ENCODE data around the gene ARHGAP44. TPM values are rescaled to one million over a fixed set of nuclear protein-coding genes. Genes with fewer than 3 reads are reported as not detected.
A peak's percentile ranks its signal among the peaks of the same experiment; 100 is the strongest.

The ARHGAP44 gene
- total RNA-seq, 1 donor from 2014 or later: 16.4 TPM

DNA sequence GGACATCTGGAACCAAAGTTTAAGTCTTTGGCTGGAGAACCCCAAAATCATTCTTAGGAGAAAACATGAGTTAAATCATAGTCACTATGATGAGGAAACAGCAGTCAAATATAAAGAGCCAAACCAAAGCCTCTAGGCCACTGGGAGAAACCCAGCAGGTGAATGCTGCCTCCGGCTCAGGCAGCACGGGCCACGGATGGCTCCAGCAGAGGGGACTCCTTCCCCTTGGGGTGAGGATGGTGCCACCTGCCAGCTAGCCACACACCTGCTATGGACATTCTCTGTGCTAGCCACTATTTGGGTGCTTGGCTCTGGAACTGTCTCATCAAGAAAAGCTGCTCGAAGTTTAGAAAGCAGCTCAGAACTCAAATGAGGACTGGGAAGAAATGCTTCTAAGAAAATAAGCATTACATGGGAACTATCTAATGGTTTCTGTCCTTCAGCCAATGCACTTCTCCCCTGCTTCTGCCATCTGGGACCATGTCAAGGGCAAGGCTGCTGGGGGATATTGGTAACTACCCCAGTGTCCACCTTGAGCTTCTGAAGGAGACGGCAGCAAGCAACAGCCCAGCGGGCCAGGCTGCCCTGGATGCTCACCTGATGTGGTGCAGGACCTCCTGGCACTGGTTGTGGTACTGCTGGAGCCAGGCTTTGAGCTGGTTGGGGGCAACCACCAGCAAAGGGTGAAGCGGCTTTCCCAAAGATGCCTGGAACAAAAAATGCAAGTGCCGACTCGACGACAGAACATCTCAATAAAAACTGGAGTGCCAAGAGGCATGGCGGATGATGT is 206.0 kb downstream of the ARHGAP44 start:
- DNase-seq: no peak

DNA sequence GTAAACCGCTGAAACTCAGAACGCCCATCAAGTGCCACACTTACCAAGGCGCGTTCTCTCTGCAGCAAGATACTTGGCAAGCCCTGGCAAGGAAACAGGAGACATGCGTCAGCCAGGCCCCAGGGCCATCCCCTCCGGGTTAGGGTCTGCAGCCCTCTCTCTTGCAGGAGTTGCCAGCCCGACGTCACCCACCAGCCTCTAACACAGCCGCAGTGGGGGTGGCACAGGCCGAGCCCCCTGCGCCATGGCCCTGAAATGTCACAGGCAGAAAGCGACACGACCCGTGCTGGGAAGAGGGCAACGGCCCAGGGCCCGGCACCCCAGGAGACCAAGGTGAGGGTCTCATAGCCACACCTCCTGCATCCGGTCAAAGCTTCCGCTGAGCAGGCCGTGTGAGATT is 206.6 kb downstream of the ARHGAP44 start:
- no peak for DNase-seq

DNA sequence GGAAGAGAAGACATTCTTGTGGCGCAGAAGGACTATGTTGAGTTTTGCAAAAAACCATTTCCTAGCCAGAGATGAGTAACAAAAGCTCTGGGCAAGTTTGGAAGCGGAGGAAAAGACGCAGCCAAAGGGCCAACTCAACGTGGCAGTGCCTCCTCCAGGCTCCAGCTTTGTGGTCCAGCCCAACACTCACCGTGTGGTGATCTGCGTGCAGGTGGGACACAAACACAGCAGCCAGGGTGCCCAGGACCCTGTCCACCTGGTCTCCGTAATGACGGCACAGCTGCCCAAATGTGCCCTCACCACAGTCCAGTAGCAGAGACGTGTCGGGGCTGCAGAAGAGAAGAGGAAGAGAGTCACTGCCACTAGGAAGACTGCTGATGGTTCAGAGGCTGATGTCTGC is 207.1 kb downstream of the ARHGAP44 start:
- DNase-seq: no peak

DNA sequence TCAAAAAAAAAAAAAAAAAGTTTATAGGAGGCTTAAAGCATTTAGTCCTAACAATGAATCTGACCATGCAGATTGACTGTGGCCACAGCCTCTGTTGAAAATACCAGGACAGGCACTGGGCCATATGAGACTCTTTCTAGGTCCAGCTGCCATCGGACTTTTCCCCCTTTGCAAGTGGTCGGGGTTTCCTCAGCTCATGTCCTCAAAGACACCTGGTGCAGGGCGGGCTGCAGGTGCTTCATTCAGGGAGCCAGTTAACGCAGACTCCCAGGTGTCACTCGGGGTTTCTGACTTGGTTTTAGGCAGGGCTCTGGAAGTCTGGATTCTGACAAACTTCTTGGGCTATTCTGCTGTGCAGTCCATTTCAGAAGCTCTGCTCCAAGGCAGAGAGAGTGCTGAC is 207.6 kb downstream of the ARHGAP44 start:
- DNase-seq: no peak

DNA sequence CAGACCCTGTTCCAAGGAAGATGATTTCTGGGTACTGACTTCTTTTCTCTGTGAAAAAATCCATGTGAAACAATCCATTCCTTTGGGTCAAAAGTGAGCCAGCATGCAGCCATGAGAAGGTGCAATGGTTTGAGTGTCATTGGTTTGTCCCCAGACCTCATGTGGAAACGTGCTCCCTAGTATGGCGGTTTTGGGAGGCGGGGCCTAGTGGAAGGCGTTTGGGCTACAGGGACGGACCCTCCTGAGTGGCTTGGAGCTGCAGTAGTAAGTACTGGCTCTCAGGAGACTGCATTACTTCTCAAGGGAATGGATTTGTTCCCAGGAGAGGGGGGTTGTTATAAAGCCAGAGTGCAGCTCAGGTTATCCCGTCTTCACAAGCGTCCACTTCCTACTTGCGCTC is 209.2 kb downstream of the ARHGAP44 start:
- DNase-seq: no peak

DNA sequence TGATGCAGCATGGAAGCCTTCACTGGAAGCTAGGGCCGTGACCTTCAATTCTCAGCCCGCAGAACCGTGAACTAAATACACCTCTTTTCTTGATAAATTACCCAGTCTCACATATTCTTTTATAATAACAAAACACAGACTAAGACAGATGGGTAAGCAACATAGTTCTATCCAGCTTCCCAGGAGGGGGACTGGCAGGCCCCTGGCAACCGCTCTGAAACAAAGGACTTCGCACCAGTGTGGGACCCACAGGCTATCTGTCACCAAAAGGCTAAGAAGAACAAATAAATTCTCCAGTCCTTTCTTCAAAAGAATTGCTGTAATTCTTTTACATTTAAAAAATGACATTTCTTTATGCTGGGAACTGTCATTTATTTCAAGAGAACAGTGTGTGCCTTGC is 209.6 kb downstream of the ARHGAP44 start:
- no peak for DNase-seq

DNA sequence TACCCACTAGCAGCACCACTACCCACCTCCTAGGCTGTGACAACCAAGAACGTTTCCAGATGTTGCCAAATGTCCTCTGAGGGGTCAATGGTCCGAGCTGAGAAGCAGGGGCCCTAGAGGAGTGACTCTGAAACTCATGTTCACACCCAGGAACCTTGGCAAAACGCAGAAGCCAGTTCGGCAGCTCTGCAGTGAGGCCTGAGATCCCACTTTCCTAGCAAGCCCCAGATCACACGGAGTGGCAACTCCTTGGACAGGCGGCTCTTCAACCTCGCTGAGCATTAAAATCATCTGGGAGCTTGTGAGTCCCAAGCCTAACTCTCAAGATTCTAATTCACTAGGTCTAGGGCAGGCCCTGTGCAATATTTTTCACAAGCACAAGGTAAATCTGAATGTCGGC is 211.3 kb downstream of the ARHGAP44 start:
- DNase-seq: no peak

DNA sequence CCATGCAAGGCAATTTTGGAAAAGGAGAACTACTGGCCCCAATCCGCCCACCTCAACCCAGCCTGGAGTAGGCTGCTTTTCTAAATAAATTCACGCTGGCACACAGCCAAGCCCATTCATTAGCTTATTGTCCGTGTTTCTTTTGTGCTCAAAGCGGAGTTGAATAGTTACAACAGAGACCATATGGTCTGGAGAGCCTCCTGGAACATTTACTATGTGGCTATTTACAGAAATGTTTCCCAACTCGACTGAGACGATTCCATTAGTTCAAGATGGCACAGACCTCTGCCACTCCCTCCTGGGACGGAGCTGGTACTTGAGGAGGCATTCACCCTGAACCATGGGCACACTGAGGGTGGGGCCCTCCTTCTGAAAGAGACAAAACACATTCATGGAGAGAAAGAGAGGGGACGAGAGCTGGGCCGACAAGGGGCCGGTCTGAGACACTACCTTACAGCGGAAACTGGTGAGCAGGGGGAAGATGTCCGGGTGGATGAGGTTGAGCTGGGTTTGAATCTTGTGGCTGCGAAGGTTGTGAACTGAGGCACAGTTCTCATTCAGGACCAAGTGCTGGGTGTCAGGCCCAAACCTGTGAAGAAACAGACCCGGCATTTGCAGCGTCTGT is 212.8 kb downstream of the ARHGAP44 start:
- peak; percentile 17 for DNase-seq

DNA sequence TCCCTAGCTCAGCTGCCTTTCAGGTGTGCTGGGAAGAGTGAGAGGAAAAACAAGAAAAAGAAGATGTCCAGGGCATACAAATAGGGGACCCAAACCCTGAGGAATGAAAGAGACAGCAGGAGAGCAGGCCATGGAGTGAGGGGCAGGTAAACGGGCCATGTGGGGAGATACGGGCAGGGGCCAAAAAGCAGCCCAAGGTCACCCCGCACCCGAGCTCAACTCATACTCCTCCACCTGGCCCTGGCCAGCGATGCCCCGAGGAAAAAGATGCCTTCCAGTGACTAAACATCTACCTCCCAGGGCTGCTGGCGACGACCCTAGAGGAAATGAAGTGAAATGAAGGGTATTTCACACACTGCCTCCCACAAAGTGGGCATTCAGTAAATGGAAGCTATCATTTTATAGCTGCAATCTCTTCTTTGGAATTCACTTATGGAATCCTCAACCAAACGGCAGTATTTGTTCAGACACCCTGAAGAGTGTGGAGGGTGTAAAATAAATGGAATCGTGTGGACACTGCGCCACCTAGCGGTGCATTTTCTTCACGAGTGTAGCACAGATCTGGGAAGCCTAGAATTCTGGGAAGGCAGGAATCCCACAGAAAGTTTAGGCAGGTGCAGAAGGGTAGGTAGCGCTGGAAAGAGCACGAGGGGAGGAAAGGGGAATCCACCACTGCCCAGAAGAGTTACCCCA is 213.6 kb downstream of the ARHGAP44 start:
- peak; percentile 55 for DNase-seq

DNA sequence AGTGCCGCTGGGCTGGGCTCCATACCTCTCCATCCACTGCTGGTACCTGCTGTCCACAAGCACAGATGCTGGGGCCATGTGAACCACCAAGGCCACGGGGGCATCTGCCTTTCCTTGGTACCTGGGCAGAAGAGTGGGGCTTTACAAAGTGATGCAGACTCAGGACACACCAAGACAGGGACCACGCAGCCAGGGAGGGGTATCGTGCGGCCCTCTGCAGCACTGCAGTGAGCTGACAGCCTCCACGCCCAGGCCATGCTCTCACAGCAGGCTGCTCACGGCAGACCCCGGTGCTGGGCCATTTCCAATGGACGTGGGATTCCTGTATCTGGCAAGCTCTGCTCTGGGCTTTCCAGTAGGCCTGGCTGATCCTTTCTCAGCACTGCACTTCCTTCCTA is 214.2 kb downstream of the ARHGAP44 start:
- DNase-seq: no peak

DNA sequence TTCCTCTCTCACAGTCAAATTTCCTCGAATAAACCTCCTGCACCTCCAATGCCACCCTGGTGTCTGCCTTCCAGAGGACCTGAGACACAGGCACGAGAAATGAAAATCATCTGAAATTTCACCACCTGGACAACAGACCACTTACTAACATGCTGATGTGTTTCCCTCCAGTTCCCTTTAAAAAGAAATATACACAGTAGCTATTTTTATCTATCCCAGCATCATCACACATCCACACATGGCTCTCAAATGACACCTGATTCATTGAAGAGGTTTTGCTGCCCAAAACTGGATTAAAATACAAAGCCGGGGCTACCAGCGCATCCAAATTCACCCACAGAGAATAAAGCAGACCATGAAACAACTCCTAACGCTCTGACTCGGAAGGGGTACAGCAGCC is 214.6 kb downstream of the ARHGAP44 start:
- no peak for DNase-seq

DNA sequence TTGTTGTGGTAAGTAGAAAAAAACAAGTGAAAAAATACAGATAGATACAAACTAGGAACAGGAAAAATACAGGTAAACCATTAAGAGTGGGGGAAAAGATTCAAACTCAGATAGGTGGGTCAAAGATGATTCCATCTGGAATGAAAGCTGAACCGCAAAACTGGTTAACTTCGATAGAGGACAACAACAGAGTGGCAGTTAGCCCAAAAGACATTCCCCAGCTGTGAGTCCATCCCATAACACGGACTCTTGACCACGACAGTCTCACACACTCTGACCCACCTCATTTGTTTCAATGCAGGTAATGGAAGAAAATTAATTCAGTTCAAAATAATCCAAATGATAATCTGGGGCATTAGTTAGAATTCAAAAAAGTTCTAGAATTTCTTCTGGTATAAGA is 215.0 kb downstream of the ARHGAP44 start:
- DNase-seq: no peak

DNA sequence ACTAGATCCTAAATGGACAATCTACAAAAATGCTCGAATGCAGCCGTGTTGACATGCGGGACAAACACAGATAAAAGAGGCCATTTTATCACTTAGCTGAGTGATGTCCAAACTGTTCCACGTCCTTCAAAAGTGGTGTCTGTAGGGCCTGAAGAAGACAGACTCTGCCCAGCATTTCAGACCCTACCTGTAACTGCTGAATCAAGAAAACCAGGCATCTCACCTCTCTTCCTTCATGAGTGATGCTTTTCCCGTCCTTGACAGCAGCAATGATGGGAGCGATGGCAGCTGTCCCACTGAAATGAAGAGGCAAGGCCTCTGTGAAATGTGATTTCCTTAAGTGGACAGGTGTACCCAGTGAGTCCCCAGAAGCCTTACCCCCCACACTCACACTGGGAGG is 216.2 kb downstream of the ARHGAP44 start:
- no peak for DNase-seq

DNA sequence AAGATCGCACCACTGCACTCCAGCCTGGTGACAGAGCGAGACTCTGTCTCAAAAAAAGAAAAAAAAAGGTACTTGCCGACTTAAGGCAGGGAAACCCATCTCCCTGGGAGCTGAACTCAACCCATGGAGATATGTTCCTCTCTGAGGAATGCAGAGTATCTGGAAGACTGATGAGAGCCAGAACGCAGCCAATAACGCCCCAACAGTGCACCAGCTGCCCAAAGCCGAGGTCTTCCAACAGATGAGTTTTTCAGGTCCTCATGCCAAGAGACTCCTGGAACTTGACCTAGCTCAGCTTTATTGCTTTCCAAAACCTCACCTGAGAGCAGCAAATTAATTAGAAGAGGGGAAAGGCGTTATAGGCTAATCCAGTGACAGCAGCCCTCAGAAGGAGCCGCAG is 219.2 kb downstream of the ARHGAP44 start:
- DNase-seq: no peak

DNA sequence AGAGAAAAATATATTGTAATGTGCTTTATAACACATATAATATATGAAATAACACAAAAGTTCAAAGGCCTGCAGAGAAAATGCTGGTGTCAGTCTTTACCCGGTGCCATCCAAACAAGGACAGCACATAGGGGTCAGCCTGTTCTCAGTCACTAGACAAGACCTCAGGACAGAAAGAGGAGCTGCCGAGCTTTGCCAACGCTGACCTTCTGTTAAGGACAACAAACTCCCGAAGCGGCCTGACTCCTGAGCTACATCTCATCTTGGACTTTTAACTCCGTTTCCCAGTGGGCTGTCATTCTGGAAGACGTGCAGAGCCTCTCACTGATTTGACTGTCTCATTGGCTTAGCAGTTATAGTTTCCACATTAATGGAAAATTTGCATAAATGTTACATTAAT is 221.7 kb downstream of the ARHGAP44 start:
- no peak for DNase-seq

DNA sequence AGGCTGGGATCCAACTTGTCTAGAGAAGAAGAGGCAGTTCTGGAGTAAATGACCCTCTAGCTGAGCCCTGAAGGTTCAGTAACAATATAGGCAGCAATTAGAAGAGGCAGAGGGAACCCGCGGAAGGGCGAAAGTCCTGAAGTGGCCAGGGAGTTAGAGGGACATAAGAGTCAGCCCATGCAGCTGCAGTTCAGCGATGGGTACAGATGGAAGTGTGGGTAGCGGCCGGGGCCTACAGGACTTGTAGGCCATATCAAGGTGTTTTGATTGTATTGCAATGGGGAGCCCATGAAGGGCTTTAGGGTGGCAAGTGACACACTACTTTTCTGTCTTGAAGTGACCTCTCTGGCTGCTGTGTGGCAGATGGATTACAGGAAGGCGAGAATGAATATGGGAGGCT is 225.5 kb downstream of the ARHGAP44 start:
- DNase-seq: no peak

DNA sequence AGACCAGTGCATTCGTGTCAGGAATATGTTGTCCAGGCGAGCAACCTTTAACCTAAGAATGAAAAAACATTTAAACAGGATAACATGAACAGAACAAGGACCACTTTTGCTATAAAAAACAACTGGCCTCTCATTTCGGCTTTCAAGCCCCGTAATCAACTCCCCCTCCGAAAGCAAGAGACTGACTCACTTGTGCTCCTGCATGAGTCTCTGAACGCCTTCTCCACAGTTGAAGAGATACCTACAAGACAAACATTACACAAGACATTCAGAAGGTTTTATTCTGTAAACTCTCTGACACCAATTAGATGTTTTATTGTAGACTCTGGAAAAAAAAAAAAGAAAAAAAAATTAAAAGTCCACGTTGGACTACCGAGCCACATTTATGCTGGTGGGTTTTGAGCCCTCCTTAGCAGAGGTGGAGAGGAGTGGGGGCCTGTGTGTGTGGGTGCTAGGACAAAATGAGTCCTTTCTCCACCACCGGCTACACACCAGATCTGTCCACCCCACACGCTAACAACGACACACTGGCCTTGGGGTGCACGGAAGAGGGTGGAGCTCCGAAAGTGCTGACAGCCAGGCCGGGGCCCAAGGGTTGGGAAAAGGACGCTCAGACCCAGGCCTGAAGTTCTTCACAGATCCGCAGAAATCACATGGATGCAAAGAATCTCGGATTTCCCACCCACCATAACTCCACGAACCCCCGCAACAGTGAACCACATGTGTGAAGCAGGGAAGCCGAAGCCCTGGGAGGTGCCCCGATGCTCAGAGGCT is 227.8 kb downstream of the ARHGAP44 start:
- DNase-seq: no peak

DNA sequence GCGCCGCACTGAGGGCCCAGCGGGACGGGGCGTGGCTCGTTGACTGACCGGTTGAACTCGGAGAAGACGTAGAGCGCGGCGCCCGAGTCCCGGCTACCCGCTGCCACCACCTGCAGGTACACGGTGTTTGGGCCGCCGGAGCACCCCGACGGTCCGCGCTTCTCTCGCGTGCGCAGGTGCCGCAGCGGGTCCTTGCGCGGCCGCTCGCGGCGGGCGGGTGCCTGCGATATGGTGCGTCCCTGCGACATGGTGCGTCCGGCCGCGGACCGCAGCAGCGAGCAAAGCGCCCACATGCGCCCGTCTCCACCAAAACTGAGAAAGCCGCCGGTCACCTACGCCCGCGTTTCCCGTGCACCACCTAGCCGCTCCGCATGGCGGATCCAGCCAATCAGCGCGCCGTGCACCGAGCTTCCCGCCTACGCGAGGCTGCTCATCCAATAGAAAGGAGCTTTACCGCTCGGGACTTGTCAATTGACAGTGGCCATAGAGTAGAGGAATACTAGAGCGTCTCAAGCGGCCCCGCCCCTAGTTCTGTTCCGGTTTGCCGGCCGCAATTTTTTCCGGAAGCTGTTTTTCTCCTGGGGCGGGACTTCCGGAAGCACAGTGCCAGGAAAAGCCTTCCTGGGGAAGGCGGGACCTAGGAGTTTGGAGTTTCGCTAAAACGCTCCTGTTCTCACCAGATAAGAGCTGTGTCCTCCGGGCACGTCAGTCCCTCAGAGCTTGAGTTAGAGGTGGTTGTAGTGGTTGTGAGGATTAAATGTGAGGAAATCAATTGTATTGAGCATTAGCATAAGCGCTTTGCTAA is 228.6 kb downstream of the ARHGAP44 start, which contains the start of gene ELAC2:
ELAC2 (minus strand) TSS at position 373 of the 805 bp plus-strand sequence; CDS start at position 293, 80 bp downstream.
- DNase-seq: peak; percentile 96

DNA sequence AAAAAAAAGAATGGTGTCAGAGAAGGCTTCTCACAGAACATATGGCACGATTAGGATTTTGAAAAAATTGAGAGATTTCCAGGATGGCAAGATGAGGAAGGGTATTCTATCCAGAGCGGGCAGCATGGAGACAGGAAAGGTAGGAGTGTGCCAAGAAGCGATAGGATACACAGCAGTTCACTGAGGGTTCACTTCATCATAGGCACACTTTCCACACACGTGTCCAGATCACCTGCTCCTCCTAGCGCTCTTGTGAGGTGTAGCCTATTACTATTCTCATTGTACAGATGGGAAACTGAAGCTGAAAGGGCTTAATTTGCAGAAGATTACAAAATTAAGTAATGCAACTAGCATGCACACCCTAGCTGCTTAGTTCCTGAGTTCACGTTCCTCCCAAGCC is 234.7 kb downstream of the ARHGAP44 start:
- no peak for DNase-seq

DNA sequence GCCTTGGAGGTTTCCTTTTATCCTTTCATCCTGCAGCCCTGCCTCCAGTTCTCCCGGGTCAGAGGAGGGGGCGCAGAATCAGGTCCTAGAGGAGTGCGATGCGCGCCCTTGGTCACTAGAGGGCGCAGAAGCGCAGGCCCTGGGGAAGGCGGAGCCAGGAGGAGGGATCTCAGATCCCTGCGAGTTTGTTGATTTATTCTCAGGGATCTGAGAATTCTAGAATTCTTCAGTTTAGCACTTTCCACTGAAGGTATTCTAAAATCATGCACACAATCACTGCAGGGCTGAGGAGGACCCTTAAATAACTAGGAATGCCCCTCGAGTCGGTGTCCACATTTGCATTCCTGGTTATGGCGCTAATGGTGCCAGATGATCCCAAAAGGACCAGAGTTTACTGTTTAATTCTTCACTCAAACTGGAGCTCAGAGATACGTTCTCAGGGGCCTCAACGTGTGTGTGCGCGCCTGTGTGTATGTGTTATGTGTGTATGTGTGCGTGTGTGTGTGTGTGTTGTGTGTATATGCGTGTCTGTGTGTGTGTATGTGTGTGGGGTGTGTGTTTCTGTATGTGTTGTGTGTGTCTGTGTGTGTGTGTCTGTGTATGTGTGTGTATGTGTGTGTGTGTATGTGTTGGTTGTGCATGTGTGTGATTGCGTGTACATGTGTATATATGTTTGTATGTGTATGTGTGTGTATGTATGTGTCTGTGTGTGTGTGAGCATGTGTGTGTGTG is 235.4 kb downstream of the ARHGAP44 start:
- DNase-seq: peak; percentile 29

DNA sequence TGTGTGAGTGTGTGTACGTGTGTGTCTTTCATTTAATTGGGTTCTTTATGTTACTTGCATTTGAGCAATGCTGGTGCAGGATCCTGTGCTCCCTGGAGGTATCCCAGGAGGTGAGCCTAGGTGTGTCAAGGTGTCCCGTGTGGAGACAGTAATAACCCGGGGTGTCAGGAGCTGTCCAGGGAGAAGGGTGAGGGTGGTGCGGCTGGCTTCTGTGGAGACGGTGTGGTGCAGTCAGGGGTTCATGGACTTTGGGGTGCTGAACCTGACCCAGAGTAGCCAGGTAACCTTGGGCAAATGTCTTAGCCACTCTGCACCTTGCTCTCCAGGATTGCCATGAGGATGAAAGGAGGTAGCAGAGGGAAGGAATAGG is 235.9 kb downstream of the ARHGAP44 start:
- no peak for DNase-seq
